Measurements from ENCODE around the gene FHAD1.

Gene FHAD1

DNA sequence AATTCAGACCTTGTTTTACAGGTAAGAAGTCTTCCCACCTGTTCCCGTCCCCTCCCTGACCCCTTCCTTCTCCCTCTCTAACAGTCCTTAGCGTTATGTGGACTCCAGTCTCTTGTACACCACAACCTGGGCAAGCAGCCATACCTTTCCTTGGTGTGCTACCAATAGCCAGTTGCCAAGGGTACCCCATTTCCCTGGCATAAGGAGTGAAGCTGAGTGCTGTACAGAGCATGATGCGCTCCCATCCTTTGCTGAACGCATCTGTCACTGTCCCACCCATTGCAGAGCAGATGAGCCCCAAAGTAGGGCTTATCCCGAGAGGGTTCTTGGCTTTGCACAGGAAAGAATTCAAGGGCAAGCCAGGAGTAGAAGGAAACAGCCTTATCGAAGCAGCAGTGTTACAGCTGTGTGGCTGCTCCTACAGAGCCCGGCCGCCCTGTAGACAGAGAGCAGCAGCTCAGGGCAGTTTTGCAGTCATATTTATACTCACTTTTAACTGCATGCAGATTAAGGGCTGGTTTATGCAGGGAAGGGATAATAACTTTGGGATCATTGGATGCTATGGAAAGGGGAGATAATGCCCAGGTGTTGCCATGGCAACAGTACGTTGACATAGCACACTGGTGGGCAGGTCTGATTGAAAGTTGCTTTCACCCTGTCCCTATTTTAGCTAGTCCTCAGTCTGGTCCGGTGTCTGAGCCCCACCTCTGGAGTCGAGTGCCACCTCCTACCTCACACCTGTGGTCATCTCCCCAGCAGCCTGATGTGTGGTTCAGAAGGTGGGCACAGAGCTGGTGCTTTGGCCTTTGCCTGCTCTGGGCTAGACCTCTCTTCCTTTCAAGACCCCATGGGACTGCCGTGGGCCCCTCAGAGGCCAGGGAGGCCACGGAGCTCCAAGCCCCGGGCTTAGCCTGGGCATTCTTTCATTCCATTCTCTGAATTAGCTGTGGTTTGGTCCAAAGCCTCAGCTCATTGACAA lies 5.1 kb downstream of the FHAD1 start:
- peak; percentile 7 for DNase-seq

DNA sequence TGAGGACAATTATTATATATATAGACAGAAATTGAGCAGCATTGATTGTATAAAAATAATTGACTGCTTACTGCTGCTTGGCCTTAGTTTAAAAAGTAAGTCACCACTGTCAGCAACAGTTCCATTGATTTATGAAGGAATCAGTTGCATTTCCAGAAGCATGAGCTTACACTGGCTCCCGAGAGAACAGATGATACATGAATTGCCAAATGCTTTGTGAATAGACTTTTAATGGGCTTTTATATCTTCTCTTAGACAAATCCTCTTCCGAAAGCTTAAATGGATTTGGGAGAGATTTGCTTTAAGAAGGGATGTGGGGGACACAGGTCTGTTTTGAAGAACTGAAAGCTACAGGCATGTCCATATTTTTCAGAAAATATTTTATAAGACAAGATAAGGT lies 7.5 kb downstream of the FHAD1 start:
- DNase-seq, result no peak

DNA sequence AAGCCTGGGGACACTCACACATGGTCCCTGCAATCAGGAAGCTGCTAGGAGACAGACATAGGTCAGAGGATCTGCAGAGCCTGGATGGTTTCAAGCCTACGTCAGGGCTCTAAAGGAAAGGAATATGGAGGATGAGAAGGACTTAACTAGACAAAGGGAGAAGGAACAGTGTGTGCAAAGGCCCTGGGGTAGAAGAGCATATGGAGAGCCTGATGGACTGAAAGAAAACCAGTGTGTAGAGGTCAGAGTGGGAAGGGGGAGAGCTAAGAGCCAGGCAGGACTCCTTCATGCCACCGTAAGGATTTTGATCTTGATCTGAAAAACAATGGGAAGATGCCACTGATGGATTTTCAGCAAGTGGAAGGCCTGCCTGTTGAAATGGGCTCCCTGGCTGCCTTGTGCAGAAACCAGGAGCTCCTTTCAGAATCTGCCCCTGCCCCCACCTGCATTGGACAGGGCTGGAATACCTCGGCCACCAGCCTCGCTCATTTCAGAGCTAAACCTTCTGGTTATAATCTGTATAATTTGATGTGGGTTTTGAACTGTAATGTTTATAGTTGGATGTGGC lies 8.6 kb downstream of the FHAD1 start:
- DNase-seq, result no peak

DNA sequence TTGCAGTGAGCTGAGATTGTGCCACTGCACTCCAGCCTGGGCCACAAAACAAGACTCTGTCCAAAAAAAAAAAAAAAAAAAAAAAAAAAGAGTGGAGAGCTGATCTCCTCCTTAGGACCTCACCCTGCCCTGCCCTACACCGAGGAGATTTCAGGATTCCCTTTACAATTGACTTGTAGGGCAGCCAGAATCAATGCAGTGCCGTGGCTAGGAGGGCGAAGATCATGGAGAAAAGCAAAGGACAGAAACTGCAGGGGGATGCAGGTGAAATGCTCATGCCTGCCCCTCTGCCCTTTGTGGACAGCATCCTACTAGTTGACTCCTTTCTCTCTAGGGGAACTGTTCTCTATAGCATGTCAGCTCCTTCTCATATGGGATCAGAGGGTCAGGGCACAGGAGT lies 9.6 kb downstream of the FHAD1 start:
- no peak for DNase-seq

DNA sequence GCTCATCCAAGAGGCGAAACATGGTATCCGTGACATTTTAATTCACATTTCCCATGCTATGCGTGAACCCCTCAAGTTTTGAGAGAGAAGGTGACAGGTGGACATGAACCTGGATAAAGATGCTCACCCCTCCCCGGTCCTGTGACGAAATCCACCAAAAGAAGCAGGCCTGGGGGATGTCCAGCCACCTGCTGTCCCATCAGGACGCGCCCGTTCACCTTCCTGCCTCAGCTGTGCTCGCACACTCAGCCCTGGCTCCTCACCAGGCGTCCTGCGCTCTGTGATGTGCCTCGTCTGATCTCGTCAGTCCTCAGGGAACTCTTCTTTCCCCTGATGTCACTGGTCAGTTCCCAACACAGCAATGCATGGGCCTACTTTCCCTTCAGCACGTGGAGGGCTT lies 10.3 kb downstream of the FHAD1 start:
- DNase-seq, result no peak

DNA sequence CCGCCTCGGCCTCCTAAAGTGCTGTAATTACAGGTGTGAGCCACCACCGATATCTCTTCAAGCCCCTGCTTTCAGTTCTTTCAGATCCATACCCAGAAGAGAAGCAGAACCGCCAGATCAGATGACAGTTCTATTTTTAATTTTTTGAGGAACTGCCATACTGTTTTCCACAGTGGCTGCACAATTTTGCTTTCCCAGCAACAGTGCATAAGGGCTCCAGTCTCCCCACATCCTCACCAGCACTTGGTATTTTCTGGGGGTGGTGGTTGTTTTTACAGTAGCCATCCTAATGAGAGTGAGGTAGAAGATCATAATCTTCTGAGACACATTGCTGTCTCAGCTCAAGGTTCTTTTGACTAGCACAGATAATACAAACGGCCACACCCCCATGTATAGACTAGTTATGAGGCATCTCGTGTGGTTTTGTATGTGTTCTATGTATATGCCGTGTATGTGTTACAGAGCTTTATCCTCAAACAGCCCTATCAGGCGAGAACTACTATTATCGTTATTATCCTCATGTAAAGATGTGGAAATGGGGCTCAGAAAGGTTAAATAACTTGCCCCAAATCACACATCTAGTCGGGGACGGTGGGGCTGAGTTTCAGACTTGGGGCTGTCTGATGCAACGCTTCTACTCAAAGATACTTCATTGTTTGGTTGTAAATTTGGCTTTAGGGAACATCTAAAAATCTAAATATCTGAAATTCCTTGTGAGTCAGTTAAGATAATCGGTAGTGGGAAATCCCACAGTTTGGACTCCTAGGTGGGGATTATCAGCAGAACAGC lies 12.0 kb downstream of the FHAD1 start:
- DNase-seq, result no peak

DNA sequence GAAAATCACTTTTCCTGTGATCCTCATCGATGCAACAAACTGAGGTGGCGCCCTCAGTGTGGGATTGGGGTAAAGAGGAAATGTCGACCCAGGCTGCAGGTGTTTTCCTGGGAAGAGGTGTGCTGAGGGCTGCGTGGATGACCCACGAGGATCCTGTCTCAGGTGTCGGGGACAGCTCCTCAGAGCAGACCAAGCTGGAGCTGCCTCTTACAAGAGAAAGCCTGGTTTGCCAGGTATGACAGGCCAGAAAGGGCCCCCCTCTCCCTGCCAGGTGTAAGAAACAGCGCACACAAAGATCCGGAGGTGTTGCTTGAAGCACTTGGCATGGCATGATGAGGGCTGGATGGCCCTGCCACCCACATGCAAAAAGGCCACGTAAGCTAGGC lies 12.6 kb downstream of the FHAD1 start:
- no peak for DNase-seq

DNA sequence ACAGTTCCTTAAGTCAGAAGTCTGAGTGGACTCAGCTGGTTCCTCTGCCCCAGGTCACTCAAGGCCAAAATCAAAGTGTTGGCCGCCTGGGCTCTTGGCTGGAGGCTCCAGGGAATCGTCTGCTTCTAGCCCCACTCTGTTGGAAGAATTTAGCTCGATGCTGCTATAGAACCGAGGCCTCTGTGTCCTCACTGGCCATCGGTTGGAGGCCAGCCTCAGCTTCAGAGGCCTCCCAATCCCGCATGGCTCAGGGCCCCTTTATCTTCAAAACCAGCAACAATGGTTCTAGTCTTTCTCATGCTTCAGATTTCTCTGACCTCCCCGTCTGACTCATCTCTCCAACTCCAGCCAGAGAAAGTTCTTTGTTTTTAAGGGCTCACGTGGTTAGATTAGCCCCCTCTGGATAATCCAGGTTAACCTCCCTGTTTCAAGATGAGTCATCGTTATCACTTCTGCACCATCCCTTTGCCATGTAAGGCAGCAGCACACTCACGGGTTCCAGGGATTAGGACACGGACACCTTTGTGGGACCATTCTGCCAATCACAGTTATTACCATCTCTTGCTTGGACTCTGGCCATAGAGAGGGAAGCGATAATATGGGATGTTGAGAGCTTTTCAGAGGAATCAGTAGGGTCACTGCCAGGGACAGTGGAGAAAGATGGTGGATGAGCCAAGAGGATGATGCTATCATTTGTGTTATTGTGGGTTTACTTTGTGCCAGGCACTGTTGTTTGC lies 13.6 kb downstream of the FHAD1 start:
- DNase-seq, result no peak

DNA sequence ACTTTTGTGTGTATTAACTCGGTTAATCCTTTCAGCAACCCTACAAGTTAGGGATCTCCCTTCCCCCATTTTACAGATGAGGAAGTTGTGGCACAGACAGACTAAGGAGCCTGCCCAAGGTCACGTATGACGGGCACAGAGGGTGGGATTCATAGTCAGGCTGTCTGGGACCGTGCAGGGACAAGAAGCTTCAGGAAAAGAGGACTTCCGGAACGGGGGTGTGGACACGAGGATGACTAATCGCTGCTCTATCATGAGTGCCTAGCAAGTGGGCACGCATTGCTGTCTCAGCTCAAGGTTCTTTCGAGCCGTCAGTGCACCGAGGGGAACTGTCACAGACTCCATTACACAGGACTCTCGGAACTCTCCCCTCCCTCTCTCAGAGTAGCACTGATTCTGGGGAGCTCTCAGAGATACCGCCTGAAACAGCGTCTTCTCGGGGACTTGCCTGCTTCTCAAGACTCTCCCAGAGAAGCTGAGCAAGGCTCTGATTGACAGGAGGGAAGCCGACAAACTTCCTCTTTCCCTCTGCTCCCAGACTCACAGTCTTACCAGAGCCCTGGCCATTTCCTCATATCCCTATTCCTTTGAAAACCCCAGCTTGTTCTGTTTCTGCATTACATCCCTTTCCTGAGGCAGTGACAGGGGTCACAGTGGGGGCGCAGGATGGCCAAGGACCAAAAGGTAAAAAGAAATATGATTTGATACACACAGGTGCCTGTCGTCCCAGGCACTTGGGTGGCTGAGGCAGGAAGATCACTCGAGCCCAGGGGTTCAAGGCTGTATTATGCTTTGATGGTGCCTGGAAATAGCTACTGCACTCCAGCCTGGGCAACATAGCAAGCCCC lies 14.4 kb downstream of the FHAD1 start:
- DNase-seq, result no peak

DNA sequence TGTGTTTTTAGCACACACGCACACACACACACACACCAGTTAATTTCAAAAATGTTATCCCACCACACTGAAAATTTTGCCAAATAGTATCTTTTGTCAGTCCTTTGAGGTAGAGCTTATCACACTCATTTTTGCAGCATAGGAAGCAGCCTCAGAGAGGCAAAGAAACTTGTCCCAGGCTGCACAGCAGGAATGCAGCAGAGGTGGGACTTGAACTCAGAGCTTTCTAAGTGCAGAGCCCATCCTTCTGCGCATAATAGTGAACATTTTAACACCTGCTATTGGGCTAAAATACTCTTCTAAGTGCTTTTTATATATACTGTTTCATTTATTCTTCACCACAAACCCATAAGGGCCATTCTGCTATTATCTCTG lies 15.0 kb downstream of the FHAD1 start:
- no peak for DNase-seq

DNA sequence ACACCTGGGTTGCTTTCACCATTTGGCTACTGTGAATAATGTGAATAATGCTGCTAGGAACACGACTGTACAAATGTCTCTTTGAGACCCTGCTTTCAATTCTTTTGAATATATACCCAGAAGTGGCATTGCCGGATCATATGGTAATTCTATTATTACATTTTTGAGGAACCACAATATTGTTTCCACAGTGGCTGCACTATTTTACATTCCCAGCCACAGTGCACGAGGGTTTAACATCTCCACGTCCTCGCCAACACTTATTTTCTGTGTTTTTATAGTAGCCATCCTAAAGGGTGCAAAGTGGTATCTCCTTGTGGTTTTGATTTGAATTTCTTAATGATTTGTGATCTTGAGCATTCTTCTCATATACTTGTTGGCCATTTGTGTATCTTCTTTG lies 15.7 kb downstream of the FHAD1 start:
- DNase-seq, result no peak

DNA sequence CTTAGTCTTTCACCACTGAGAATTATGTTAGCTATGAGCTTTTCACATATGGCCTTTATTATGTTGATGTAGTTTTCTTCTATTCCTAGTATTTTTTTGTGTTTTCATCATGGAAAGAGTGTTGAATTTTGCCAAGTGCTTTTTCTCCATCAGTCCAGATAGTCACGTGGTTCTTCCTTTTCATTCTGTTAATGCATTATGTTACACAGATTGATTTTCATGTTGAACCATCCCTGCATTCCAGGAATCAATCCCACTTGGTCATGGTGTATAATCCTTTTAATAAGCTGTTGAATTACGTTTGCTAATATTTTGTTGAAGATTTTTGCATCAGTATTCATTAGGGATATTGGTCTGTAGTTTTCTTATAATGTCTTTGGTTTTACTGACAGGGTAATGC lies 17.7 kb downstream of the FHAD1 start:
- DNase-seq, result no peak

DNA sequence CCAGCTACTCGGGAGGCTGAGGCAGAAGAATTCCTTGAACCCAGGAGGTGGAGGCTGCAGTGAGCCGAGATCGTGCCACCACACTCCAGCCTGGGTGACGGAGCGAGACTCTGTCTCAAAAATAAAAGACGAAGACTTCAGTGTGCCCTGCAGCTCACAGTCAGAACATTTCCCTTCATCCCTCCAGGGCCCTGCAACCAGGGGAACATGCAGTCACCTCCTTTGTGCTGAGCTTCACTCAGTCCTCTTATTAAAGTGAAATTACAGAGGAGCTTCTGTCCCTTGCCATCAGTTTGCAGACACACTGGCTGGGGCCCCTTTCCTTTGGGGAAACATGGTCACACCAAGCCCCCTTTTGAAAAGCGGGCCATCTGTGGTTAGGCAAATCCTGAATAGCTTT lies 24.2 kb downstream of the FHAD1 start:
- DNase-seq, result no peak

DNA sequence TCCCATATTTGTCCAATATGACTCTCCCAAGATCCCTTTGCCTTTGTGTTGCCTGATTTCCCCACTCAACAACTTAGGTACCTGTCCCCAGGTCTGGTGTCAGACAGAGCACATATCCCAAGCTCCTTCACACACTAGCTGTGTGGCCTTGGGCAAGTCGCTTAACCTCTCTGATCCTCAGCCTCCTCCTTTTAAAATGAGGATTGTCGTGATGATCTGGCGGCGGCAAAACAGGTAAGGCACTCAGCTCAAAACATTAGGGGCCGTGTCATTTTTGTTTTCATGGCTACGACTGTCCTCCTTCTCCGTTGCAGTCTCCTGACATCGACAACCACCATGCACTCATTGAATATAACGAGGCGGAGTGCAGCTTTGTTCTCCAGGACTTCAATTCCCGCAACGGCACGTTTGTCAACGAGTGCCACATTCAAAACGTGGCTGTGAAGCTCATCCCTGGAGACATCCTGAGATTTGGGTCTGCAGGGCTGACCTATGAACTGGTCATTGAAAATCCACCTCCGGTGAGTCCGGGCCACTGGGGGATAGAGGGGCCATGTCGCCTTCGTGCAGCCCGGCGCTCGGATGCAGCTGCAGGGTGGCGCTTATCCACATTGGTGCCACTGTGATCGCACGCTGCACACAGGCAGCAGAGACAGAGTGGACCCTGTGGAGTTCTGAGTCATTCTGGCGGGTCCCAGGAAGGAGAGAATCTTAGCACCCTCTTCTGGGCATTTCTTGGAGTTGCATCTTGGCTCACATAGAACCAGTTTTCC lies 25.2 kb downstream of the FHAD1 start:
- DNase-seq, result peak; percentile 66

DNA sequence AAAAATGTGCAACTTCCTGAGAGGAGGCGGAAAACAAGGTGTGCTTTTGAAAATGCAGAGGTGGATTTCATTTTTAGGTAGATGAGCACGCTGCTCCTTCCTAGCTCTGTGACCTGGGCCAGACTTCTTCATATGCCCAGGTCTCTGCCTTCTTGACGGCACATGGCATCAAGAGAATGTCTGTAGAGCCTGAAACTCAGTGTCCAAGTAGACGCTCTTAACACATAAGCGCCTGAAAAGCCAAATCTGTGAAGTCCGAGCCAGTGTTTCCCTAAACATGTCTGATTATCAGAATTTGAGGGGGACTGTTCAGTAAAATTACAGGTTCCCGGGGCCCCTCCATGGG lies 25.7 kb downstream of the FHAD1 start:
- no peak for DNase-seq

DNA sequence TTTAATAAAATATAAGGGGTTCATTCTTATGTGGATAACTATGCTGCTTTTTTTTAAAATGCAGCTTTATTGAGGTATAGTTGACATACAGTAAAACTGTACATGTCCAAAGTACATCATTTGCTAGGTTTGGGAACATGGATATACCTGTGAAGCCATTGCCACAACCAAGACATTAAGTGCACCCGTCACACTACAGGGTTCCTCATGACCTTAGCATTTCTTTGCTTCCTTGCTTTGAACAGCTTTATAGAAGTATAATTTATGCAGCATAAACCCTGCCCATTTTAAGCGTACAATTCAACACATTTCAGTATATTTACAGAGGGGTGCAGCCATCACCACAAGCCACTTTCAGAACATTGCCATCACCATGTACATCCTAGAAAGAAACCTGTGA lies 26.3 kb downstream of the FHAD1 start:
- DNase-seq, result no peak

DNA sequence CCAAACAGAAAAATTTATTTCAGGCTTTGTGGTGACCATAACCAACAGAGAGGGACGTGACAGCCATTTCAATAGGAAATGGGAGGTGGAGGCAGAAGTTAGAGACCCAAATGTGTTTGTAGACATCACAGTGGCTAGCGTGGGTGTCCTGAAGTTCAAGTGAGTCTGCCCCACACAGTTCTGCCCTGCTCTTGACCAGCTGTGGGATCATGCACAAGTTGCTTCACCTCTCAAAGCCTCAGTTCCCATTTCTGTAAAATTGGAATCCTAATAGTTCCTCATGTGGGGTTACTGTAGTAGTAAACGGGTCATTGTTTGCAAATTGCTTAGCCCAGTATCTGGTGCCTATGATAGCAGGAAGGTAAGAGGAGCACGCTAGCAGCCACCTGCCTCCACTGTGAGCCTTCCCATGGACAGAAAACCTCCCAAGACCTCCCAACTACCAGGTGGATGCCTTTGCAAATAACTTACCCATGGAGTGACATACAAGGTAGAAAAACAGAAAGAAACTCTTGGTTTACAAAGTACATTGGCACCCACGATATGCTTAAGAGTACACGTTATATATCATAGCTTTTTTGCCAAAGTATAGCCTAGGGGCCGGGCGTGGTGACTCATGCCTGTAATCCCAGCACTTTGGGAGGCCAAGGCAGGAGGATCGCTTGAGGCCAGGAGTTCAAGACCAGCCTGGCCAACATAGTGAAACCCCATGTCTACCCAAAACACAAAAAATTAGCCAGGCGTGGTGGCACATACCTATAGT lies 29.1 kb downstream of the FHAD1 start:
- DNase-seq, result no peak

DNA sequence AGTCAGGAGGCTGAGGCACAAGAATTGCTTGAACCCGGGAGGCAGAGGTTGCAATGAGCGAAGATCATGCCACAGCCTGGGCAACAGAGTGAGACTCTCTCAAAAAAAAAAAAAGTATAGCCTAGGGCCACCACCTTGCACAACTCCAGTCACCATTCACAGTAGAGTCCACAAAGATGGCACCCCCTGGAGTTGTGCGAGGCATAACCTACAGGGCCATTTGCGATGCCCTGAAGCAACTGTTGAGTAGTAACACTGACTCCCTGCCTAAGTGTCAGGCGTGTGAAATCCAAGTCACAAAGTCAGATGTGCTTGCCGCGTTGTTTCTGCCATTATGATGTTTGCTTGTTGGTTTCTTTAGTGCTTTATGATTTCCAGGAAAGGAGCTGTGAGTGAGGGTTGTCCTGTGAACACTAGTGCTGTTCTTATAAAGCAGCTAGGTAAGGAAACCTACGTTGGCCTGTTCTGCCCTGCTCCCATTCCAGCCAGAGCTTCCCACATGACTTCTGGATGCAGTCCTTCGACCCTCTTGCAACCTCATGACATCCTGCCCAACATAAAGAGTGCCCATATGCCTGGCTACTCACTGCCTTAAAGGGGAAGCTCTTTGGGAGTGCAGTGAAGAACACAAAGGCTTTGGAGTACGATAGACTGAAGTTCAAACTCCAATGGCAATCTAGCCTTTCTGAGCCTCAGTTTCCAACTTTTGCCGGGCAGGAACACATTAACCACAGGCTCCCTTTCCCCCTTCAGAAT lies 29.8 kb downstream of the FHAD1 start:
- no peak for DNase-seq

DNA sequence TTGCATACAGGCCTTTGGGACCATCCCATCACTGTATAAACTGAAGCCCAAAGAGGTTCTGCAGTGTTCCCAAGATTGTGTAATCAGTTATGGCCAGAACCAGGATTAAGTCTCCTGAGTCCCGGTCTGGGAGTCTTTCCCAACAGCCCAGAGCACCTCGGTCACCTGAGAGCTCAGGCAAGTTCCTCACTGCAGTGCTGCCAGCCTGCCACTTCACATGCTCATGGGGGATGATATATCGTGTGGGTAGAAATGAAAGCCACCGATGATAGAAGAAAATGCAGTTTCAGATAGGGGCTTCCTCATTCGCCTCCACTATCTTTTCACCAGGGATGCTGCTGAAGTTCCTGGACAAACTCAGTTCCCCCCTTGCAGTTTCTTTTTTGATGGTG lies 30.4 kb downstream of the FHAD1 start:
- no peak for DNase-seq

DNA sequence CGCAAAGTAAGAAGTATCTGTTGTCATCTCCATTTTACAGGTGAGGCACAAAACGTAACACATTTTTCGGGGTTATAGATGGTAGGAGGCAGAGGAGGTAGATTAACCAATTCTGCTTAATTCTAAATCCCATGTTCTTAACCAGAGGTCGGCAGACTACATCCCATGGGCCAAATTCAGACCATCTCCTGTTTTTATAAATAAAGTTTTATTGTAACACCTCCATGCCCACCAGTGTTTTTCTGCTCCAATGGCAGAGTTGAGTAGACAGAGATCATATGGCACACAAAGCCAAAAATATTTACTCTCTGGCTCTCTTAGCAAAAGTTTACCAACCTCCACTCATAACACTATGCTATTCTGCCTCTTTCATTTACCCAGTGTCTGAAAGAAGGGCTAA lies 30.9 kb downstream of the FHAD1 start:
- DNase-seq, result no peak
